SH-SY5Y (cell line): Measurements from ENCODE around the gene FUOM.

Experiments used
- GATA2 ChIP-seq: IDR thresholded peaks from 2 replicates; pipeline ENCODE4 v1.6.1; 2011; ENCODE audit warnings: mild to moderate bottlenecking, low read depth, low read length
- GATA3 ChIP-seq: IDR thresholded peaks from 2 replicates; pipeline ENCODE4 v1.6.1; 2011; ENCODE audit warnings: low read depth, mild to moderate bottlenecking, low read length, moderate library complexity

- TF ChIP-seq GATA3 (no peak), GATA2 (no peak)
These were observed 45.1 kb downstream of the FUOM start for GRCh38 chr10:133312769-133313145.
